ENCODE data around the gene ZNF785. TPM values are rescaled to one million over a fixed set of nuclear protein-coding genes. Genes with fewer than 3 reads are reported as not detected.
A peak's percentile ranks its signal among the peaks of the same experiment; 100 is the strongest.

The ZNF785 gene
- total RNA-seq, 1 experiment from 2014 or later = 12.8 TPM

- no peaks in the 10 kb centered on the region for H3K9me3 Mint-ChIP-seq (ENCODE audit: unreplicated experiment)
- intact Hi-C loops (cut with micrococcal nuclease) = no loop called here
- peaks cover 6% of the 10 kb centered on the region for H3K4me1 Mint-ChIP-seq (ENCODE audit: insufficient read depth, unreplicated experiment)
- H3K27me3 Mint-ChIP-seq (ENCODE audit: insufficient read depth, unreplicated experiment) = no peaks in the 10 kb centered on the region
- H3K36me3 Mint-ChIP-seq (ENCODE audit: insufficient read depth, unreplicated experiment) = no peaks in the 10 kb centered on the region
- no peak for DNase-seq (ENCODE audit: unreplicated experiment)
- H3K4me3 Mint-ChIP-seq (ENCODE audit: unreplicated experiment) = no peak overlapping the region
- ChIA-PET CTCF (interaction anchor here (1.5 to 1.9 kb wide), 4 partner anchors 10 to 91 kb away, joined by 4 to 8 read pairs (median 6); partner anchors contain the start of gene ZNF689), POLR2A (no interaction called here)
- no peak for TF ChIP-seq CTCF (IDR thresholded peaks at IDR 0.05; ENCODE audit: unreplicated experiment)
- H3K27ac Mint-ChIP-seq (ENCODE audit: low read depth, unreplicated experiment) = no peak overlapping the region
- BruUV-seq (replicated peaks) = no TSS peak
These were observed 40.7 kb upstream of the ZNF785 start for GRCh38 chr16:30626236-30626635.

GRCh38 chr16:30623536-30624283 lies 38.2 kb upstream of the ZNF785 start:
- Mint-ChIP-seq H3K4me3 (ENCODE audit: unreplicated experiment) (no peak overlapping the region), H3K27me3 (ENCODE audit: insufficient read depth, unreplicated experiment) (no peaks in the 10 kb centered on the region), H3K27ac (ENCODE audit: low read depth, unreplicated experiment) (no peak overlapping the region), H3K9me3 (ENCODE audit: unreplicated experiment) (no peaks in the 10 kb centered on the region), H3K36me3 (ENCODE audit: insufficient read depth, unreplicated experiment) (no peaks in the 10 kb centered on the region), H3K4me1 (ENCODE audit: insufficient read depth, unreplicated experiment) (peaks cover 2% of the 10 kb centered on the region)
- TF ChIP-seq CTCF (IDR thresholded peaks at IDR 0.05; ENCODE audit: unreplicated experiment) = no peak
- POLR2A ChIA-PET = no interaction called here
- CTCF ChIA-PET = no interaction called here
- no peak for DNase-seq (ENCODE audit: unreplicated experiment)
- intact Hi-C loops (cut with micrococcal nuclease) = no loop called here
- BruUV-seq (replicated peaks) = no TSS peak

- Mint-ChIP-seq H3K27me3 (ENCODE audit: insufficient read depth, unreplicated experiment) (no peaks in the 10 kb centered on the region), H3K9me3 (ENCODE audit: unreplicated experiment) (no peaks in the 10 kb centered on the region), H3K4me3 (ENCODE audit: unreplicated experiment) (no peak overlapping the region), H3K27ac (ENCODE audit: low read depth, unreplicated experiment) (no peak overlapping the region), H3K36me3 (ENCODE audit: insufficient read depth, unreplicated experiment) (no peaks in the 10 kb centered on the region), H3K4me1 (ENCODE audit: insufficient read depth, unreplicated experiment) (no peaks in the 10 kb centered on the region)
- no peak for DNase-seq (ENCODE audit: unreplicated experiment)
- ChIA-PET CTCF (interaction anchor here (0.6 to 1.5 kb wide), 2 partner anchors 11 to 15 kb away, joined by 4 to 5 read pairs; no protein-coding TSS in a partner anchor), POLR2A (no interaction called here)
- BruUV-seq (replicated peaks) = no TSS peak
- intact Hi-C loops (cut with micrococcal nuclease) = no loop called here
- no peak for TF ChIP-seq CTCF (IDR thresholded peaks at IDR 0.05; ENCODE audit: unreplicated experiment)
These were observed 37.0 kb upstream of the ZNF785 start for GRCh38 chr16:30622455-30623032.

GRCh38 chr16:30621765-30622164 lies 36.3 kb upstream of the ZNF785 start:
- no peaks in the 10 kb centered on the region for H3K36me3 Mint-ChIP-seq (ENCODE audit: insufficient read depth, unreplicated experiment)
- no peak for TF ChIP-seq CTCF (IDR thresholded peaks at IDR 0.05; ENCODE audit: unreplicated experiment)
- CTCF ChIA-PET = interaction anchor here (1.5 kb wide), 1 partner anchor 10 kb away, joined by 5 read pairs; no protein-coding TSS in a partner anchor
- no peaks in the 10 kb centered on the region for H3K9me3 Mint-ChIP-seq (ENCODE audit: unreplicated experiment)
- intact Hi-C loops (cut with micrococcal nuclease) = no loop called here
- H3K27ac Mint-ChIP-seq (ENCODE audit: low read depth, unreplicated experiment) = no peak overlapping the region
- H3K4me3 Mint-ChIP-seq (ENCODE audit: unreplicated experiment) = no peak overlapping the region
- H3K4me1 Mint-ChIP-seq (ENCODE audit: insufficient read depth, unreplicated experiment) = no peaks in the 10 kb centered on the region
- no TSS peak for BruUV-seq (replicated peaks)
- no peaks in the 10 kb centered on the region for H3K27me3 Mint-ChIP-seq (ENCODE audit: insufficient read depth, unreplicated experiment)
- peak; percentile 31 for DNase-seq (ENCODE audit: unreplicated experiment)
- POLR2A ChIA-PET = interaction anchor here (0.9 kb wide), 1 partner anchor 12 kb away, joined by 4 read pairs; no protein-coding TSS in a partner anchor
